Liver (tissue), 9 donors: ENCODE results near the gene C10orf71. TPM values are rescaled to one million over a fixed set of nuclear protein-coding genes. Genes with fewer than 3 reads are reported as not detected.

Experiments
- DNase-seq: peaks from one replicate; pipeline ENCODE4 v3.0.0-alpha.2; 2017; ENCODE audit warnings: low spot score
- H3K27ac ChIP-seq, 2 donors: one replicate each; pipeline ENCODE4 v1.7.0; 2013; ENCODE audit warnings: inconsistent platforms in 2 of 2, low read length in 2 of 2, control low read depth in 1 of 2, low read depth in 1 of 2, mild to moderate bottlenecking in 1 of 2
- H3K27me3 ChIP-seq, 4 donors: one replicate each; pipeline versions ENCODE4 v1.6.1 to v1.7.0; 2013; ENCODE audit warnings: low read length in 3 of 4, inconsistent platforms in 1 of 4, mild to moderate bottlenecking in 1 of 4, moderate library complexity in 1 of 4; ENCODE audit not compliant: control insufficient read depth in 4 of 4, insufficient read depth in 4 of 4
- H3K36me3 ChIP-seq, 4 donors: one replicate each; pipeline versions ENCODE4 v1.6.1 to v1.7.0; 2013; ENCODE audit warnings: low read length in 3 of 4, mild to moderate bottlenecking in 3 of 4, low read depth in 1 of 4, moderate library complexity in 1 of 4; ENCODE audit not compliant: control insufficient read depth in 4 of 4, insufficient read depth in 3 of 4
- H3K4me1 ChIP-seq, 4 donors: one replicate each; pipeline versions ENCODE4 v1.6.1 to v1.7.0; 2013; ENCODE audit warnings: low read length in 3 of 4, mild to moderate bottlenecking in 3 of 4, moderate library complexity in 1 of 4; ENCODE audit not compliant: control insufficient read depth in 4 of 4, insufficient read depth in 4 of 4
- H3K4me3 ChIP-seq, 3 donors: one replicate each; pipeline versions ENCODE4 v1.6.1 to v1.7.0; 2013; ENCODE audit warnings: low read length in 3 of 3, control low read depth in 1 of 3, low read depth in 1 of 3, mild to moderate bottlenecking in 1 of 3
- H3K9ac ChIP-seq, 2 donors: one replicate each; pipeline ENCODE4 v1.7.0; 2013; ENCODE audit warnings: low read length in 2 of 2, mild to moderate bottlenecking in 2 of 2, moderate library complexity in 2 of 2, control low read depth in 1 of 2, low read depth in 1 of 2
- H3K9me3 ChIP-seq, 4 donors: one replicate each; pipeline versions ENCODE4 v1.6.1 to v1.7.0; 2013; ENCODE audit warnings: low read length in 3 of 4; ENCODE audit not compliant: control insufficient read depth in 4 of 4
- CTCF ChIP-seq: fragments of 150-350 bp; IDR thresholded peaks from 2 replicates; pipeline ENCODE4 v1.5.1; 2017; ENCODE audit warnings: improper control_type of control experiment, low read depth, low read length; ENCODE audit not compliant: missing input control
- EGR1 ChIP-seq, 2 donors: IDR thresholded peaks; 2 replicates each; pipeline ENCODE4 v1.6.1; 2016 to 2018; ENCODE audit warnings: antibody characterized with exemption in 2 of 2, low read depth in 2 of 2
- FOXA1 ChIP-seq: IDR thresholded peaks from 2 replicates; pipeline ENCODE4 v1.6.1; 2016; ENCODE audit warnings: antibody characterized with exemption
- GABPA ChIP-seq, 2 donors: IDR thresholded peaks in 1 of 2; conservative IDR thresholded peaks in 1 of 2; 2 replicates each; pipeline ENCODE4 v1.6.1; 2016; ENCODE audit warnings: antibody characterized with exemption in 2 of 2, mild to moderate bottlenecking in 1 of 2, moderate library complexity in 1 of 2
- HNF4A ChIP-seq, 2 donors: conservative IDR thresholded peaks; 2 replicates each; pipeline ENCODE4 v1.6.1; 2016; ENCODE audit warnings: antibody characterized with exemption in 2 of 2, mild to moderate bottlenecking in 2 of 2
- HNF4G ChIP-seq: IDR thresholded peaks from 2 replicates; pipeline ENCODE4 v1.6.1; 2016; ENCODE audit warnings: antibody characterized with exemption
- JUND ChIP-seq, 2 donors: IDR thresholded peaks; 2 replicates each; pipeline ENCODE4 v1.6.1; 2016; ENCODE audit warnings: antibody characterized with exemption in 2 of 2
- NR2F2 ChIP-seq: IDR thresholded peaks from 2 replicates; pipeline ENCODE4 v1.6.1; 2016; ENCODE audit warnings: antibody characterized with exemption
- RAD21 ChIP-seq, 2 donors: IDR thresholded peaks; 2 replicates each; pipeline ENCODE4 v1.6.1; 2016; ENCODE audit warnings: antibody characterized with exemption in 2 of 2, mild to moderate bottlenecking in 2 of 2
- RXRA ChIP-seq, 2 donors: IDR thresholded peaks; 2 replicates each; pipeline ENCODE4 v1.6.1; 2017 to 2018; ENCODE audit warnings: antibody characterized with exemption in 2 of 2, mild to moderate bottlenecking in 1 of 2
- TAF1 ChIP-seq: conservative IDR thresholded peaks from 2 replicates; pipeline ENCODE4 v1.6.1; 2016; ENCODE audit warnings: antibody characterized with exemption, mild to moderate bottlenecking
- YY1 ChIP-seq: IDR thresholded peaks from 2 replicates; pipeline ENCODE4 v1.6.1; 2016; ENCODE audit warnings: antibody characterized with exemption, mild to moderate bottlenecking
- ZBTB33 ChIP-seq: IDR thresholded peaks from 2 replicates; pipeline ENCODE4 v1.6.1; 2016; ENCODE audit warnings: antibody characterized with exemption
- WGBS: extraction: QIAGEN DNeasy Blood & Tissue Kit; methylation state at CpG from one replicate; pipeline ENCODE4 v1.1.7; 2013; 5-methylcytosine and 5-hydroxymethylcytosine counted together
- polyA plus RNA-seq, 2 donors: library from polyadenylated mRNA; stranded (reverse) in 1 of 2; unstranded in 1 of 2; fragments of 200-250 nt in 1 of 2; fragments of >200 nt in 1 of 2; fragmentation: Nextera tagmentation in 1 of 2; extraction: Ambion mirVana in 1 of 2; gene quantifications; one replicate each; pipeline versions ENCODE4 v1.2.1 to v1.2.3, GENCODE V29; 2013 to 2015
- total RNA-seq, 2 donors: library from RNA; depleted of rRNA; stranded (reverse); fragments of >200 nt; gene quantifications; one replicate each; pipeline ENCODE4 v1.2.3, GENCODE V29; 2014
- TF ChIP-seq, protein P1 (sequence below): IDR thresholded peaks from 2 replicates; pipeline ENCODE4 v1.6.1; 2016; ENCODE audit warnings: antibody characterized with exemption
- TF ChIP-seq, protein P2 (sequence below): IDR thresholded peaks from 2 replicates; pipeline ENCODE4 v1.6.1; 2016; ENCODE audit warnings: antibody characterized with exemption
- donor health status: healthy.
- donor health status: healthy.
- donor health status: healthy.
- donor health status: healthy.
- donor health status: healthy.

C10orf71 gene
- total and polyA plus RNA-seq, 4 donors: 0.03 TPM; not detected in 3

- no peaks in the 10 kb centered on the region for H3K27me3 ChIP-seq
- no peaks in the 10 kb centered on the region for H3K4me1 ChIP-seq
- H3K36me3 ChIP-seq: no peaks in the 10 kb centered on the region
- H3K9ac ChIP-seq: no peak overlapping the region
- 79% methylated on average over 8 of the region's 8 CpGs for WGBS
- no peaks in the 10 kb centered on the region for H3K9me3 ChIP-seq
- no peak for DNase-seq
- H3K27ac ChIP-seq: no peak overlapping the region
- TF ChIP-seq NR2F2 (no peak), CTCF (no peak), RAD21 (IDR thresholded peaks at IDR 0.05) (no peak), RXRA (IDR thresholded peaks at IDR 0.05) (no peak)
- H3K4me3 ChIP-seq: no peak overlapping the region
These were observed 2.1 kb upstream of the C10orf71 start for GRCh38 chr10:49296836-49297235.

DNA sequence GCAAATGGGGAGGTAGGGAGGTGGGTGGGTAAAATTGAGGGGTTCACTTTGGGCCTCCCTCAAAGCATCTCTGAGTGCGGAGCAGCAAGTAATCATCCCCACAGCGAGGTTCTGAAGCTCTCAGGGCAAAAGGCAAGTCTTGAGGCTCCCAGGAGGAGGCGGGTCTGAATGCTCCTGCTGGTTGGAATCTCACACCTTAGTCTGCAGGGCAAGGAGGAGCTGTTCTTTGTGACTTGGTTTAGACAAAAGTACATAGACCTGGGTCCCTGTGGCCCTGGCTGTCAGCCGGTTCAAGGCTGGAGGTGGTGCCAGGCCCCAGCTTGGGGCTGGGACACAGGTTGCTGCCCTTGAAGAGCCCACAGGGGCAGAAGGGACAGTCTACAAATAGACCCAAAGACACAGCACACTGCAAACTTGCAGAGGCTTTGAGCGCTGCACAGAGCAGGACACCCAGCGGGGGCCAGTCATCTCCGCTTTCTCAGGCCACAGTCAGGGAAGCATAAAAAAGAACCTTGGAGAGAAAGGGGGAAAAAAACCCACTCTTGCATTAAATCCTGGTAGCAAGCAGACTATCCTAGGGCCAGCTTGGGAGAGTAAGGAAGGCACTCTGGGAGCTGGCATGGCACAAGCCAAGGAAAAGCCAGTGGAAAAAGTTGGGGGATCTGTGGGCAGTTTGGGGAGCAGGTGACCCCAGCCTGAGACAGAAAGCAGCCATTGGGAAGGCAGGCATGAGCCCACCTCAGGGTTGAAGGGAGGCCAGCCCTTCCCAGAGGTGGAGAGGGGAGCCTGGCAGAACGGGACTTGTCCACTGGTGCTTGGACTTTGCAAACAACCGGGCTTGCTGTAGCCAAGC lies 926 bp upstream of the C10orf71 start:
- DNase-seq: no peak
- no peaks in the 10 kb centered on the region for H3K36me3 ChIP-seq
- H3K9ac ChIP-seq: no peak overlapping the region
- H3K4me3 ChIP-seq: no peak overlapping the region
- H3K27ac ChIP-seq: no peak overlapping the region
- H3K9me3 ChIP-seq: no peaks in the 10 kb centered on the region
- WGBS: 75% methylated on average over 9 of the region's 9 CpGs
- no peaks in the 10 kb centered on the region for H3K27me3 ChIP-seq
- TF ChIP-seq RXRA (IDR thresholded peaks at IDR 0.05) (no peak), GABPA (IDR thresholded peaks at IDR 0.05 in 1 of 2, conservative IDR thresholded peaks at IDR 0.05 in 1 of 2) (no peak), FOXA1 (no peak), JUND (IDR thresholded peaks at IDR 0.05) (no peak), TAF1 (no peak), YY1 (no peak), HNF4A (conservative IDR thresholded peaks at IDR 0.05) (no peak), ZBTB33 (no peak), EGR1 (IDR thresholded peaks at IDR 0.05; ENCODE audit: low read depth in 2 of 2) (no peak), RAD21 (IDR thresholded peaks at IDR 0.05) (no peak), HNF4G (no peak)
- TF ChIP-seq, protein P1, sequence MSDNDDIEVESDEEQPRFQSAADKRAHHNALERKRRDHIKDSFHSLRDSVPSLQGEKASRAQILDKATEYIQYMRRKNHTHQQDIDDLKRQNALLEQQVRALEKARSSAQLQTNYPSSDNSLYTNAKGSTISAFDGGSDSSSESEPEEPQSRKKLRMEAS: no peak
- TF ChIP-seq, protein P2, sequence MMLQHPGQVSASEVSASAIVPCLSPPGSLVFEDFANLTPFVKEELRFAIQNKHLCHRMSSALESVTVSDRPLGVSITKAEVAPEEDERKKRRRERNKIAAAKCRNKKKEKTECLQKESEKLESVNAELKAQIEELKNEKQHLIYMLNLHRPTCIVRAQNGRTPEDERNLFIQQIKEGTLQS: no peak
- H3K4me1 ChIP-seq: no peaks in the 10 kb centered on the region
